GM12892 (cell line): Measurements from ENCODE around the gene DBF4B.

Experiments
- POLR2A ChIP-seq: IDR thresholded peaks from 2 replicates; pipeline ENCODE4 v1.6.1; 2011; ENCODE audit warnings: low read depth, low read length, control low read depth
- POLR2AphosphoS5 ChIP-seq: IDR thresholded peaks from 2 replicates; pipeline ENCODE4 v1.6.1; 2011; ENCODE audit warnings: low read depth, low read length, control low read depth
- TAF1 ChIP-seq: IDR thresholded peaks from 2 replicates; pipeline ENCODE4 v1.6.1; 2011; ENCODE audit warnings: low read depth, mild to moderate bottlenecking, control low read depth, low read length, borderline replicate concordance

DNA sequence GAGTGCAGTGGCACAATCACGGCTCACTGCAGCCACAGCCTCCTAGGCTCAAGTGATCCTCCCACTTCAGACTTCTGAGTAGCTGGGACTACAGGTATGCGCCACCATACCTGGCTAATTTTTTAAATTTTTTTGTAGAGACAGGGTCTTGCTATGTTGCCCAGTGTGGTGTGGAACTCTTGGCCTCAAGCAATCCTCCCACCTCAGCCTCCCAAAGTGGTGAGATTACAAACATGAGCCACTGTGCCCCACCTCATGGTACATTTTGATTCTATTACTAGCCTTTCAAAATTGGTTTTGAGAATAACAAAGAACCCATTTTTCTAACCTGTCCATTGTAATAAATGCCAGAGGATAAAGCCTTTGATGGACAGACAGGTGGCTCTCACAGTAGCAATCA is 20.3 kb upstream of the DBF4B start:
- TF ChIP-seq POLR2A: no peak
- no peak for TF ChIP-seq TAF1
- TF ChIP-seq POLR2AphosphoS5: no peak
